Gastroesophageal sphincter (tissue), 3 donors: ENCODE results near the gene TRAPPC2L.

ENCODE experiments used
- POLR2A ChIP-seq, 2 donors: fragments of 450-650 bp; IDR thresholded peaks; one replicate each; pipeline ENCODE4 v1.6.1; 2017; ENCODE audit warnings: antibody characterized with exemption in 2 of 2, mild to moderate bottlenecking in 2 of 2, moderate library complexity in 1 of 2
- POLR2AphosphoS5 ChIP-seq: sonication (generic); formaldehyde crosslinking; IDR thresholded peaks from one replicate; pipeline ENCODE4 v1.6.1; 2017; ENCODE audit warnings: antibody characterized with exemption
- TF ChIP-seq, protein P1 (sequence below), 4 experiments: fragments of 200-600 bp in 2 of 4; fragments of 450-650 bp in 2 of 4; sonication (generic) in 1 of 4; IDR thresholded peaks; one replicate each; pipeline ENCODE4 v1.5.1; 2017 to 2019; ENCODE audit warnings: antibody characterized with exemption in 4 of 4, mild to moderate bottlenecking in 2 of 4, moderate library complexity in 2 of 4

DNA sequence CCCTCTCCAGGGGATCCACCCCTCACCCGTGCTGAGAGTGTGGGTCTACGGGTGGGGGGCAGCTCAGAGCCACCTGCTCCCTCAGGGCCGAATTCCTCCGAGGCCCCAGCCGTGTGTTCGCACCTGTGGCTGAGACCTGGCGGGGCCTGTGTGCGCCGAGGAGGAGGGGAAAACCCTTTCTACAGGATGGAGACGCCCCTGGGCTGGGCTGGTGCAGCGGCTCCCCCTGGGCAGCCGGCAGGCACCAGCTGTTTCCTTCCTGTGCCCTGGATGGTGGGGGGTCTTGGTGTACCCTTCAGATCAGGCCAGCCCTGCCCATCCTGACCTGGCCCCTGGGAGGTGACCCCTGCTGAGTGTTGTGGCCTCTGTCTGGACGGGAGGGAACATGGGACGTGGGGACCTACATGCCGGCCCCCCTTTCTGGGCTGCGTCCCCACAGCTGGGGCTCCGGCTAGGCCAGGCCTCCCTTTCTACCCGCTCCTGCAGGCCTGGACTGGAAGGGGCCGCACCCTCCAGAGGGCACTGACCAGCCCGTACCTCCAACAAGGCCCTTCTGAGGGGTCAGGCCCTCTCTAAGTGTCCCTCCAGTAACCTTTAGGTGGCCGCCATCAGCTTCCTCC lies 37.9 kb downstream of the TRAPPC2L start:
- TF ChIP-seq, protein P1, sequence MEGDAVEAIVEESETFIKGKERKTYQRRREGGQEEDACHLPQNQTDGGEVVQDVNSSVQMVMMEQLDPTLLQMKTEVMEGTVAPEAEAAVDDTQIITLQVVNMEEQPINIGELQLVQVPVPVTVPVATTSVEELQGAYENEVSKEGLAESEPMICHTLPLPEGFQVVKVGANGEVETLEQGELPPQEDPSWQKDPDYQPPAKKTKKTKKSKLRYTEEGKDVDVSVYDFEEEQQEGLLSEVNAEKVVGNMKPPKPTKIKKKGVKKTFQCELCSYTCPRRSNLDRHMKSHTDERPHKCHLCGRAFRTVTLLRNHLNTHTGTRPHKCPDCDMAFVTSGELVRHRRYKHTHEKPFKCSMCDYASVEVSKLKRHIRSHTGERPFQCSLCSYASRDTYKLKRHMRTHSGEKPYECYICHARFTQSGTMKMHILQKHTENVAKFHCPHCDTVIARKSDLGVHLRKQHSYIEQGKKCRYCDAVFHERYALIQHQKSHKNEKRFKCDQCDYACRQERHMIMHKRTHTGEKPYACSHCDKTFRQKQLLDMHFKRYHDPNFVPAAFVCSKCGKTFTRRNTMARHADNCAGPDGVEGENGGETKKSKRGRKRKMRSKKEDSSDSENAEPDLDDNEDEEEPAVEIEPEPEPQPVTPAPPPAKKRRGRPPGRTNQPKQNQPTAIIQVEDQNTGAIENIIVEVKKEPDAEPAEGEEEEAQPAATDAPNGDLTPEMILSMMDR (IDR thresholded peaks at IDR 0.05) = no peak
- no peak for TF ChIP-seq POLR2A (IDR thresholded peaks at IDR 0.05)
- TF ChIP-seq POLR2AphosphoS5 = no peak
